Vagina (tissue), 2 donors: ENCODE results near the gene AREL1.

Experiments used
- CTCF ChIP-seq, 3 experiments: fragments of 450-650 bp in 2 of 3; fragments of 200-600 bp in 1 of 3; sonication (generic) in 1 of 3; IDR thresholded peaks; one replicate each; pipeline ENCODE4 v1.5.1; 2017 to 2019; ENCODE audit warnings: antibody characterized with exemption in 3 of 3, mild to moderate bottlenecking in 2 of 3, moderate library complexity in 2 of 3
- POLR2AphosphoS5 ChIP-seq, 2 donors: sonication (generic); formaldehyde crosslinking; IDR thresholded peaks; one replicate each; pipeline ENCODE4 v1.9.0; 2017; ENCODE audit warnings: antibody characterized with exemption in 2 of 2, mild to moderate bottlenecking in 2 of 2, low read depth in 1 of 2; ENCODE audit not compliant: insufficient read depth in 1 of 2

DNA sequence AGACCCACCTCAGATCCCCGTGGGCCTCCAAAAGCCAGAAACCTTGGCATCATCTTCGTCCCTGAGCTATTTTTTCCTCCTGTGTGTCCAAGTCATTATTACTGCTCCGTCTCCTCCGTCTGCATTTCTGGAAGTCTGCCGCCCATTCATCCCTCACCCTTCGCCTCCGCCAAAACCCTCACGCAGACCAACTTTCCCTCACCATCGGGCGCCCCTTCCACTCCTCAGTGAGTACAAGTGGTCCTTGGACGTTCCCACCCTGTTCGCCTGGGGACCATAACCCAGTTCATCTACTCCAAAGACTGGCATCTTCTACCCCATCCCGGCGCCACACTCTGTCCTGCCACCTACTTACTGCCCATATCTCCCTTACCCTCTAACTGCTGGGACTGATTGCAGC, 97.1 kb downstream of the AREL1 start:
- TF ChIP-seq CTCF (IDR thresholded peaks at IDR 0.05) (no peak), POLR2AphosphoS5 (IDR thresholded peaks at IDR 0.05; ENCODE audit: insufficient read depth in 1 of 2, low read depth in 1 of 2) (no peak)
